T1000 (cell line): ENCODE measurements around the gene TTC8.
"Not testable (repeated sequence)": the region's sequence is repeated elsewhere in the genome, so short reads cannot be mapped to it uniquely, and the experiment has no call there.

Experiments used
- DNase-seq: peaks from one replicate; lab custom pipeline; 2025; ENCODE audit warnings: mixed read lengths; lab: John Stamatoyannopoulos, UW

TTC8 gene

DNA sequence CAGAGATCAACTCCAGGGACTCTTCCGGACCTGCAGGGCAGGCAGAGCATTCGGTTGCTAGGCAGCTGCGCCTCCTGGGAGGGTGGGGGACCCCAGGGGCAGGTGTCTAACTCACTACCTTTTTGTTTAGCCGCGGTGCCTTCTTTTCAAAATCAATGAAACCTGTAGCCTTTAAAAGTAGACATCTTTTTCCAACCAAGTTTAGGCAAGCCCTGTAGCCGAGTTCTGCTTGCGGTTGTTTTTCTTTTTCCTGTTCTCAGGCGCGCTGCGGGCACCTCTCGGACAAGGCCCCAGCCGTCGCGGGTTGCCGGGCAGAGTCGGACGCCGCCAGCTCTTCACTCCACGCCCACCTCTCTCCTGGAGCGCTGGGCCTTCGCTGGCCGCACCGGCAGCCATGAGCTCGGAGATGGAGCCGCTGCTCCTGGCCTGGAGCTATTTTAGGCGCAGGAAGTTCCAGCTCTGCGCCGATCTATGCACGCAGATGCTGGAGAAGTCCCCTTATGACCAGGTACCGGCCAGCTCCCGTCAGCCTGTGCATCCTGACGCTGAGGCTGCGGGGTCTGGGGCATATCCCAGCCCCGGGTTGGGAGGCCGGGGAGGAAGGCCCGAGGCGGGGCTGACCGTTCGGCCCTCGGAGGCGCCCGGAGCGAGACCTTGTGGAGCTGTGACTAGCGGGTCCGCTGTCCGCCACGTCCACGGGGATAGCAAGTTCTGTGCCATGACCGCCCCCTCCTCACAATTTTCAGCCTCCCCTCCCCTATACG is at the start of gene TTC8:
Gene TTC8 (plus strand): TSS at position 338 of the 764 bp plus-strand sequence. CDS start 57 bp downstream, at position 395.
- DNase-seq = peak; percentile 89

- no peak for DNase-seq
Measured at GRCh38 chr14:88775532-88775931, 48.9 kb upstream of the TTC8 start.

DNA sequence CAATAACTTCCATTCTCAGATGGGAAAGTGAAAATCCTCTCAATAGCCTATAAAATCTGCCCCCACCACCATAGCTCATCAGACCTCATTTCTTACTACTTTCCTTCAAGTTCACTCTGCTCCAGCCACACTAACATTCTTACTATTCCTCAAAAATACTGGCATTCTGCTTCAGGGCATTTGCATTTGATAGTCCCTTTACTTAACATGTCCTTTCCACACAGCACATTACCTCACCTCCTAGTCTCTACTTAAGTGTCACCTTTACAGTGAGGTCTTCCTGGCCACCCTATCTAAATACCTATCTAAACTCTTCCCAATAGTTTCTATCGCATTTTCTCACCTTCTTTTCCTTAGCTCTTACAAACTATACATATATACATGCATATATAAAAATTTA is 38.5 kb upstream of the TTC8 start:
- DNase-seq = no peak

DNA sequence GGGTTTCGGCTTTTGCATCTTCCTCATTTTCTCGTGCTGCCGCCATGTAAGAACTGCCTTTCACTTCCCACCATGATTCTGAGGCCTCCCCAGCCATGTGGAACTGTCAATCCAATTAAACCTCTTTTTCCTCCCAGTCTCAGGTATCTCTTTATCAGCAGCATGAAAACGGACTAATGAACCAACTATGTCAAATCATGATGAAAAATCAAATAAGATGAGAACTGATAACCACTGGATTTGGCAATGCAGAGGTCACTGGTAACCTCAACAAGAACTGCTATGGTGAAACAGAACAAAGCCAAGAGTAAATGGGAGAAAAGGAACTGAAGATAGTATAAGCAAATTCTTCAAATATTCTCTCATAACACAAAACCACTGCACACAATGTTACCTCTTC is 37.7 kb upstream of the TTC8 start:
- DNase-seq = no peak

GRCh38 chr14:88789573-88789972 is 34.9 kb upstream of the TTC8 start:
- DNase-seq = not testable (repeated sequence)

- DNase-seq = no peak
Measured at GRCh38 chr14:88790501-88791251, 33.8 kb upstream of the TTC8 start.

- DNase-seq = no peak
Measured at GRCh38 chr14:88791252-88791621, 33.2 kb upstream of the TTC8 start.

GRCh38 chr14:88791629-88792472 is 32.6 kb upstream of the TTC8 start:
- no peak for DNase-seq

- DNase-seq = peak; percentile 53
Measured at GRCh38 chr14:88792473-88793258, 31.8 kb upstream of the TTC8 start, which contains the start of gene EML5. Gene EML5 (minus strand): TSS chr14:88792953. CDS start chr14:88792503, 450 bp downstream.

DNA sequence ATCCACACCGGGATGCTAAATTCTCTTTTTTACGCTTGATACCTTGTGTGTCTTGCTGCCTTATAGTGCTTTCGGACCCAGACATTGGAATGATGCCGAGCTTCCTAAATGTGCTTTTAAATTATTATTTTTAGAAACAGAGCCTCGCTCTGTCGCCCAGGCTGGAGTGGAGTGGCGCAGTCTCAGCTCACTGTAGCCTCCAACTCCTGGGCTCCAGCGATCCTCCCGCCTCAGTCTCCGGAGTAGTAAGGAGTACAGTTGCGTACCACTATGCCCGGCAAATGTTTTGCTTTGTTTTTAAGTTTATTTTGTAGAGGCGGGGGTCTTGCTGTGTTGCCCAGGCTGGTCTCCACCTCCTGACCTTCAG is 31.2 kb upstream of the TTC8 start:
- DNase-seq = no peak

DNA sequence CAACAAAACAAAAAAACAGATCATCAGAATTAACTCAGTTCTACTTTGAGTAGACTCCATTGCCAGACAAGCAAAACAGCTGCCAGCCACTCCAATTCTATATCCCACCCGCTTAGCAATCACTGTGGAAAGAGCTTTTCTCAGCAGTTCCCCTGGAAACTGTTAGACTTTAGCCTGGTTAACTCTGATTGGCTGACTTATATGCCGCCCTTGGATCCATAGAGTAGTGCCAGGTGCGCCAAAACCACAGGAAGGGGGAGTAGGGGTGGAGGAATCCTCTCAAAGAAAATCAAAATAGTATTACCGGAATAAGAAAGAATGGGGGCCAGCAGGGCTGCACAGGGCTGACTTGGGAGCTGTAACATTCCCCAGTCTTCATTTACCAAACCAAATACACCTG is 26.3 kb upstream of the TTC8 start:
- no peak for DNase-seq

GRCh38 chr14:88799522-88799921 is 24.9 kb upstream of the TTC8 start:
- no peak for DNase-seq

DNA sequence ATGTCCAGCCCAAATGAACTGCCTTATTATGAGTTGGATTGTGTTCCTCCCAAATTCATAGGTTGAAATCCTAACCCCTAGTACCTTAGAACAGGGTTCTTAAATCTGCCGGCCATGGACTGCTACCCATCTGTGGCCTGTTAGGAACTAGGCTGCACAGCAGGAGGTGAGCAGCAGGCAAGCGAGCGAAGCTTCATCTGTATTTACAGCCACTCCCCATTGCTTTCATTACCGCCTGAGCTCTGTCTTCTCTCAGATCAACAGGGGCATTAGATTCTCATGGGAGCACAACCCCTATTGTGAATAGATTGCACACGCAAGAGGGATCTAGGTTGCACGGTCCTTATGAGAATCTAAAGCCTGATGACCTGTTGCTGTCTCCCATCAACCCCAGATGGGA is 21.9 kb upstream of the TTC8 start:
- no peak for DNase-seq

DNA sequence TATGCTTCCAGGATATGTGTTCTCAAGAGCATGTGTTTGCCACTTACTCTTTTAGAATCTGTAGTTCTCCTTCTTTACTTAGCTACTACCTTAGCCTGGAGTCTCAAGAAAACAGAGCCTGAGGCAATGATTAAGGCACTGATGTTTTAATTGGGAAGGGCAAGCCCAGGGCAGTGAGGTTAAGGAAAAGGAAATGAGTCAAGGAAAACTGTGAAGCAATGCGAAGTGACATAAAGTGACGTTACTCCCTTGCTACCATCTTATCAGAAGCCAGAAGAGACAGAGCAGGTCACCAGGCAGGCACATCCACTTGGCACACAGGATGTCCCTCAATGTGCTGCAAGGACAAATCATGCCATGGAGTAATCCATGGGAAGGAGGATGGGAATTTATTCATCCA is 20.4 kb upstream of the TTC8 start:
- DNase-seq = peak; percentile 2

GRCh38 chr14:88804477-88804876 is 20.0 kb upstream of the TTC8 start:
- DNase-seq = no peak

- no peak for DNase-seq
Measured at GRCh38 chr14:88808359-88808758, 16.1 kb upstream of the TTC8 start.

- DNase-seq = no peak
Measured at GRCh38 chr14:88815980-88816379, 8.5 kb upstream of the TTC8 start.

DNA sequence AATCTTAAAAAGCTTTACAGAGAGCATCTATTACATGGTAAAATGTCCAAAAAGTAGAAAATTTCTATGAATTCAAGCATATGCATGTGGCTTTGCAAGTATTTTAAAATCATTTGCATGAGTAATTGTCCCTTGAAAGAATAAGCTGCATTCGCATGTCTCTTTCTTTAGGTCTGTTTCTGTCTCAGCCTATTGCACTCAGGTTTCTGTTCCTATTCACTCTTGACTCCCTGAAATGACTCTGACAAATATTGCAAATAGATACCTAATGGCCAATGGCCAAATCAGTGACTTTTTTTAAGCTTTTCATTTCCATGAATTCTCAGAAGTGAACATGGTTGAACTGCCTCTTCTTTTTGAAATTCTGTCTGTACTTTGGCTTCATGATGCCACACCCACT is 6.4 kb upstream of the TTC8 start:
- DNase-seq = no peak

DNA sequence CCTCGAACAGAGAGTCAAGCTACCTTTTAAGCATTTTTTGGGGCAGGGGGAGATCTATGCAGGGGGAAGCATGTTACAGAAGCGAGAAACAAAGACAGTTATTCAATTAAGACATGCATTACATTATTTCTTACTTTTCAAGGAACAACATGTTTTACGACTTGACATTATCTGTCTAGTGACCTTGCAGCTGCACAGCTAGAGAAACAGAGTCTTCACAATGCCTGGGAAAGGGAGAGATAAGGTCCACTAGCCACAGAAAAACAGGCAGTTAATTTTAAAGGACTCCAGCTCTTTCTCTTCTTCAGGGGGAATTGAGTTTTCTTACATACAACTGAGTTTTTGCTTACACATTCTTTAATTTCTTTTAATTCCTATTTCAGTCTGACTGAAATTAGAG is 4.8 kb upstream of the TTC8 start:
- DNase-seq = not testable (repeated sequence)

DNA sequence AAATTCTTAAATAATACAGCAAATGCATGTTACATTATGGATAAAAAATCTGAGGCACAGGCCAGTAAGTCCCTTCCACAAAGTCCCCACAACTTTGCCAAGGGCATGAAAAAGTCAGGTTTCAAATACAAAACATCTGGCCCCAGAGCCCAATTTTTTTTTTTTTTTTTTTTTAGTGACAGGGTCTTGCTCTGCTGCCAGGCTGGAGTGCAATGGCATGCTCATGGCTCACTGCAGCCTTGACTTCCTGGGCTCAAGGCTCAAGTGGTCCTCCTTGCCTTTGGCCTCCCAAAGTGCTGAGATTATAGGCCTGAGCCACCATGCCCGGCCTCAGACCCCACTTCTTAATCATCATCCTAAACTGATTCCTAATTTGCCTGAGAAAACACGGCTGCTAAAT is 3.1 kb upstream of the TTC8 start:
- no peak for DNase-seq

- no peak for DNase-seq
Measured at GRCh38 chr14:88821888-88822287, 2.6 kb upstream of the TTC8 start.

DNA sequence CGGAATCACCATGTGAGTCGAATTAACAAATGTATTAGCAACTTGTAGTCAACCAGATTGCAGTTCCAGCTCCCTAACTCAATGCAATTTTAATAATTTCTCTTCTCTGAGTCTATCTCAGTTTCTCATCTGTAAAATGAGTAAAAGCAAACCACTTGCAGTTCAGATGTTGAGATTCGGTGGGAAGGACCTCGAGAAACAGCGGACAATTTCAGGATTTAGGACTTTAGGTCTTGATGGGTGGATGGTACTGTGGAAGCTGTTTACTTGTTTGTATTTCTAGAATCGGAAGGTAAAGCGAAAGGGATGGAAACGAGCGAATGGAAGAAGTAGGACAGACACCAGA is 510 bp upstream of the TTC8 start:
- no peak for DNase-seq
